ENCODE data around the gene RXRG.

The RXRG gene

GRCh38 chr1:165444897-165445370 lies at the start of gene RXRG:
TSS of gene RXRG (minus strand) at chr1:165445126. CDS start at chr1:165444893, 233 bp downstream.
- no peak within 1 kb of the TSS for H2AFZ ChIP-seq (ENCODE audit: low read depth)
- H3K27ac ChIP-seq = no peak within 1 kb of the TSS
- H3K79me2 ChIP-seq (ENCODE audit: insufficient read depth, low read depth) = no peaks in the 10 kb centered on the region
- no peaks in the 10 kb centered on the region for H3K36me3 ChIP-seq (ENCODE audit: insufficient read depth)
- no peaks in the 10 kb centered on the region for H4K20me1 ChIP-seq (ENCODE audit: insufficient read depth)
- no peak within 1 kb of the TSS for H3K9ac ChIP-seq
- H3K4me2 ChIP-seq = no peak within 1 kb of the TSS
- no peaks in the 10 kb centered on the region for H3K27me3 ChIP-seq (ENCODE audit: insufficient read depth, low read depth)
- no peak within 1 kb of the TSS for H3K4me3 ChIP-seq (IDR thresholded peaks at IDR 0.05; ENCODE audit: insufficient read depth, low read depth, low read length)
- H3K4me1 ChIP-seq (ENCODE audit: low read depth, poor library complexity, severe bottlenecking) = no peaks in the 10 kb centered on the region
- TF ChIP-seq CTCF (conservative IDR thresholded peaks at IDR 0.05; ENCODE audit: low read depth, low read length) = no peak

GRCh38 chr1:165492845-165493373 lies 48.0 kb upstream of the RXRG start:
- Histone ChIP-seq H3K27me3 (ENCODE audit: insufficient read depth, low read depth) (no peaks in the 10 kb centered on the region), H3K27ac (no peak overlapping the region), H3K4me2 (no peak overlapping the region), H3K4me1 (ENCODE audit: low read depth, poor library complexity, severe bottlenecking) (no peaks in the 10 kb centered on the region), H3K9ac (no peak overlapping the region), H2AFZ (ENCODE audit: low read depth) (no peak overlapping the region), H3K79me2 (ENCODE audit: insufficient read depth, low read depth) (no peaks in the 10 kb centered on the region), H3K4me3 (IDR thresholded peaks at IDR 0.05; ENCODE audit: insufficient read depth, low read depth, low read length) (no peak overlapping the region), H4K20me1 (ENCODE audit: insufficient read depth) (no peaks in the 10 kb centered on the region), H3K36me3 (ENCODE audit: insufficient read depth) (no peaks in the 10 kb centered on the region)
- TF ChIP-seq CTCF (conservative IDR thresholded peaks at IDR 0.05; ENCODE audit: low read depth, low read length) = no peak

GRCh38 chr1:165490175-165490574 lies 45.2 kb upstream of the RXRG start:
- no peaks in the 10 kb centered on the region for H3K4me1 ChIP-seq (ENCODE audit: low read depth, poor library complexity, severe bottlenecking)
- no peaks in the 10 kb centered on the region for H3K79me2 ChIP-seq (ENCODE audit: insufficient read depth, low read depth)
- H3K4me2 ChIP-seq = no peak overlapping the region
- TF ChIP-seq CTCF (conservative IDR thresholded peaks at IDR 0.05; ENCODE audit: low read depth, low read length) = no peak
- no peak overlapping the region for H3K27ac ChIP-seq
- no peak overlapping the region for H3K9ac ChIP-seq
- H3K4me3 ChIP-seq (IDR thresholded peaks at IDR 0.05; ENCODE audit: insufficient read depth, low read depth, low read length) = no peak overlapping the region
- no peaks in the 10 kb centered on the region for H3K27me3 ChIP-seq (ENCODE audit: insufficient read depth, low read depth)
- H4K20me1 ChIP-seq (ENCODE audit: insufficient read depth) = no peaks in the 10 kb centered on the region
- 0 out of 2 replicates have a peak overlapping the region, but pooled peaks have one; percentile 10 for H2AFZ ChIP-seq (ENCODE audit: low read depth)
- H3K36me3 ChIP-seq (ENCODE audit: insufficient read depth) = no peaks in the 10 kb centered on the region

DNA sequence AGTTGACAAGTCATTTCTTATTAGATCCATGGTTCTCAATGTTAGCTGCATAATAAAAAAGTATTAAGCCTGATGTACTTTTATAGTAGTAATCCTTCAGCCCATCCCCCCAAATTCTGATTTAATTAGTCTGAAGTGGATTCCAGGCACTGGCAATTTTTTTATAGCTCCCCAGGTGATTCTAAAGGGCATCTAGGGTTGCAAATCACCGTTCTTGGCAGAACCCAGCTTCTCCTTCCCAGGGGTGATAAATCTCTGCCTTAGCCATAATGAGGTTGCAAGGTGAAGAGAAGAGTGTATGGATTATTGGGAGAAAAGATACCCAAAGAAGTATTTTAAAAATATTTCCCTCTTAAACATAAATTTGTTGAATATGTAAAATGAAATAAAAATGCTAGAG lies 43.0 kb upstream of the RXRG start:
- H2AFZ ChIP-seq (ENCODE audit: low read depth) = no peak overlapping the region
- no peaks in the 10 kb centered on the region for H3K4me1 ChIP-seq (ENCODE audit: low read depth, poor library complexity, severe bottlenecking)
- H3K4me3 ChIP-seq (IDR thresholded peaks at IDR 0.05; ENCODE audit: insufficient read depth, low read depth, low read length) = no peak overlapping the region
- no peaks in the 10 kb centered on the region for H3K79me2 ChIP-seq (ENCODE audit: insufficient read depth, low read depth)
- TF ChIP-seq CTCF (conservative IDR thresholded peaks at IDR 0.05; ENCODE audit: low read depth, low read length) = no peak
- no peak overlapping the region for H3K9ac ChIP-seq
- no peak overlapping the region for H3K27ac ChIP-seq
- H3K4me2 ChIP-seq = no peak overlapping the region
- H3K27me3 ChIP-seq (ENCODE audit: insufficient read depth, low read depth) = no peaks in the 10 kb centered on the region
- no peaks in the 10 kb centered on the region for H3K36me3 ChIP-seq (ENCODE audit: insufficient read depth)
- H4K20me1 ChIP-seq (ENCODE audit: insufficient read depth) = no peaks in the 10 kb centered on the region

All from KMS-11 (cell line).